AG10803 (cell line): Measurements from ENCODE around the gene SREK1.

Experiments used
- DNase-seq: peaks from one replicate; pipeline ENCODE4 v3.0.0; 2010; ENCODE audit warnings: low read depth
- H3K4me3 ChIP-seq: 2 replicates; pipeline ENCODE4 v1.5.1; 2011; ENCODE audit warnings: mild to moderate bottlenecking, low read length, control low read depth
- CTCF ChIP-seq: conservative IDR thresholded peaks from 2 replicates; pipeline ENCODE4 v1.5.1; 2011; ENCODE audit warnings: mild to moderate bottlenecking, low read length, control low read depth, inconsistent platforms

Gene SREK1

GRCh38 chr5:66231508-66231907, 87.4 kb downstream of the SREK1 start:
- H3K4me3 ChIP-seq = no peak overlapping the region
- no peak for DNase-seq
- no peak for TF ChIP-seq CTCF

DNA sequence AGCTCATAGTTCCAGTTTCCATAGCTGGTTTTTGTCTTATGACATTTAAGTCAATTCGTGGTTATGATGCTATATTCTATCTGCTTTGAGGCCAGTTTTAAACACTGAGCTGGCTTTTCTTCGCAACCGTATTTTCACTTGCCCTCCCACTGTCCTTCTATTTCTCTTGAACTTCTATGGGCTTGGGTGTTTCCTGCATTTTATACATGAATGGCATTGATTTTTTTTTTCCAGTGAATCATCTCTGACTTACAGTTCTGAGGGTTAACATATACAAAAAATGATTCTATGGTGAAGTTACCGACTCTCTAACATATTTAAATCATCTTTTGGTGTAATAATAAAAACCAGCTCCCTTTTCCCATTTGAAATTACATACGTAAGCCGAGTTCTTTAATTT, 88.2 kb downstream of the SREK1 start:
- TF ChIP-seq CTCF = no peak
- no peak for DNase-seq
- H3K4me3 ChIP-seq = no peak overlapping the region

GRCh38 chr5:66232706-66233445, 88.8 kb downstream of the SREK1 start:
- TF ChIP-seq CTCF = no peak
- H3K4me3 ChIP-seq = no peak overlapping the region
- no peak for DNase-seq
